HEK293 (cell line): Measurements from ENCODE around the gene IQSEC1.
A peak's percentile ranks its signal among the peaks of the same experiment; 100 is the strongest.

ENCODE experiments used
- GLI4 ChIP-seq: fragments of 450-650 bp; formaldehyde crosslinking; IDR thresholded peaks from 2 replicates; pipeline ENCODE4 v1.5.1; 2016; ENCODE audit warnings: missing biosample characterization, missing genetic modification characterization
- GLIS1 ChIP-seq: fragments of 450-650 bp; formaldehyde crosslinking; IDR thresholded peaks from 2 replicates; pipeline ENCODE4 v1.5.1; 2016; ENCODE audit warnings: missing biosample characterization, missing genetic modification characterization
- KLF10 ChIP-seq: fragments of 450-650 bp; IDR thresholded peaks from 2 replicates; pipeline ENCODE4 v1.5.1; 2018; ENCODE audit warnings: missing biosample characterization, mild to moderate bottlenecking, missing genetic modification characterization
- KLF9 ChIP-seq: fragments of 450-650 bp; formaldehyde crosslinking; IDR thresholded peaks from 2 replicates; pipeline ENCODE4 v1.5.1; 2016; ENCODE audit warnings: missing biosample characterization, missing genetic modification characterization, low read depth
- REST ChIP-seq: fragments of 450-650 bp; formaldehyde crosslinking; IDR thresholded peaks from 2 replicates; pipeline ENCODE4 v1.5.1; 2016; ENCODE audit warnings: missing biosample characterization, missing genetic modification characterization
- SCRT2 ChIP-seq: fragments of 450-650 bp; formaldehyde crosslinking; IDR thresholded peaks from 2 replicates; pipeline ENCODE4 v1.5.1; 2016; ENCODE audit warnings: missing biosample characterization, missing genetic modification characterization
- SP2 ChIP-seq: fragments of 450-650 bp; formaldehyde crosslinking; IDR thresholded peaks from 2 replicates; pipeline ENCODE4 v1.5.1; 2016; ENCODE audit warnings: missing biosample characterization, missing genetic modification characterization
- SP7 ChIP-seq: fragments of 450-650 bp; formaldehyde crosslinking; IDR thresholded peaks from 2 replicates; pipeline ENCODE4 v1.5.1; 2016; ENCODE audit warnings: missing biosample characterization, missing genetic modification characterization
- ZNF132 ChIP-seq: fragments of 450-650 bp; formaldehyde crosslinking; IDR thresholded peaks from 2 replicates; pipeline ENCODE4 v1.5.1; 2017; ENCODE audit warnings: missing biosample characterization, missing genetic modification characterization, borderline replicate concordance
- ZNF175 ChIP-seq: fragments of 450-650 bp; formaldehyde crosslinking; IDR thresholded peaks from 2 replicates; pipeline ENCODE4 v1.5.1; 2016; ENCODE audit warnings: missing biosample characterization, missing genetic modification characterization
- ZNF248 ChIP-seq: fragments of 450-650 bp; formaldehyde crosslinking; IDR thresholded peaks from 2 replicates; pipeline ENCODE4 v1.5.1; 2017; ENCODE audit warnings: missing biosample characterization, missing genetic modification characterization
- ZNF341 ChIP-seq: fragments of 450-650 bp; formaldehyde crosslinking; IDR thresholded peaks from 2 replicates; pipeline ENCODE4; 2016; ENCODE audit warnings: low read depth, missing biosample characterization, missing genetic modification characterization
- ZNF350 ChIP-seq: fragments of 450-650 bp; formaldehyde crosslinking; IDR thresholded peaks from 2 replicates; pipeline ENCODE4 v1.5.0; 2017; ENCODE audit warnings: missing biosample characterization, mild to moderate bottlenecking, missing genetic modification characterization
- ZNF354C ChIP-seq: fragments of 450-650 bp; formaldehyde crosslinking; IDR thresholded peaks from 2 replicates; pipeline ENCODE4 v1.5.1; 2016; ENCODE audit warnings: missing biosample characterization, missing genetic modification characterization, low read depth, borderline replicate concordance
- ZNF561 ChIP-seq: fragments of 450-650 bp; IDR thresholded peaks from 2 replicates; pipeline ENCODE4 v1.5.1; 2018; ENCODE audit warnings: missing biosample characterization, missing genetic modification characterization, borderline replicate concordance
- ZNF596 ChIP-seq: fragments of 450-650 bp; IDR thresholded peaks from 2 replicates; pipeline ENCODE4 v1.5.0; 2018; ENCODE audit warnings: missing biosample characterization, mild to moderate bottlenecking, missing genetic modification characterization, moderate library complexity
- ZNF704 ChIP-seq: fragments of 450-650 bp; formaldehyde crosslinking; IDR thresholded peaks from 2 replicates; pipeline ENCODE4 v1.5.1; 2016; ENCODE audit warnings: missing biosample characterization, missing genetic modification characterization
- ZNF747 ChIP-seq: fragments of 450-650 bp; formaldehyde crosslinking; IDR thresholded peaks from 2 replicates; pipeline ENCODE4 v1.5.1; 2016; ENCODE audit warnings: missing biosample characterization, missing genetic modification characterization
- ZSCAN4 ChIP-seq: fragments of 450-650 bp; formaldehyde crosslinking; IDR thresholded peaks from 2 replicates; pipeline ENCODE4 v1.5.1; 2017; ENCODE audit warnings: missing biosample characterization, missing genetic modification characterization
- TF ChIP-seq, protein P1 (sequence below): fragments of 450-650 bp; formaldehyde crosslinking; IDR thresholded peaks from 2 replicates; pipeline ENCODE4 v1.5.1; 2017; ENCODE audit warnings: missing biosample characterization, missing genetic modification characterization

Gene IQSEC1

DNA sequence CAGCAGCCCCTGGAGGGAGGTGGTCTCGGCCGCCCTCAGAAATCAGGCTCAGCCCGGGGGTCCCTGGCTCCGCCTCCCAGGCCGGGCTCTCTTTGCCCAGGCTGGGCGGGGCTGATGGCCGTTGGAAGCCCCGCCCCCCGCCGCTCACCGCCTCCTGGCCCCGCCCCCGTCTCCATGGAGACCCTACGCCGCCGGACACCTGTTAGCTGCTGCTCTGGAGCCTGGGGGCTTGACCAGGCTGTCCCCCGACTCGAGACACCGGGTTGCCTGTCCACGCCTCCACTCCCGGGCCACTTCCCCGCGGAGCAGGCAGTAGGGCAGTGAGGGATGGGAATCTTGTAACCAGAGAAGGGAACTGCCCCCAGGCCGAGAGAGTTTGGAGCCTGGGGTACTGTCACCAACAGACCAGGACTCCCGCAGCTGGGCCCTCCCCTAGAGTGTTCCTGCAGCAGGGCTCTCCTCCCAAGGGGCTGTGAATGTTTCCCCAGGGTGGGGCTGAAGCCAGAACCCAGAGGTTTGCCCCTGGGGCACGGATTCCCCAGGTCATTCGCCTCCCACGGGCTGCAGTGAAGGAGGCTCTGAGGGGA is 204.1 kb downstream of the IQSEC1 start (continued):
- TF ChIP-seq ZNF341 (tag by site-specific recombination), result peak; percentile 74
- TF ChIP-seq ZNF175, result no peak
- TF ChIP-seq GLIS1, result peak; percentile 84
- no peak for TF ChIP-seq SP7 (tag by site-specific recombination)
- TF ChIP-seq REST (tag by site-specific recombination), result no peak
- TF ChIP-seq, protein P1, sequence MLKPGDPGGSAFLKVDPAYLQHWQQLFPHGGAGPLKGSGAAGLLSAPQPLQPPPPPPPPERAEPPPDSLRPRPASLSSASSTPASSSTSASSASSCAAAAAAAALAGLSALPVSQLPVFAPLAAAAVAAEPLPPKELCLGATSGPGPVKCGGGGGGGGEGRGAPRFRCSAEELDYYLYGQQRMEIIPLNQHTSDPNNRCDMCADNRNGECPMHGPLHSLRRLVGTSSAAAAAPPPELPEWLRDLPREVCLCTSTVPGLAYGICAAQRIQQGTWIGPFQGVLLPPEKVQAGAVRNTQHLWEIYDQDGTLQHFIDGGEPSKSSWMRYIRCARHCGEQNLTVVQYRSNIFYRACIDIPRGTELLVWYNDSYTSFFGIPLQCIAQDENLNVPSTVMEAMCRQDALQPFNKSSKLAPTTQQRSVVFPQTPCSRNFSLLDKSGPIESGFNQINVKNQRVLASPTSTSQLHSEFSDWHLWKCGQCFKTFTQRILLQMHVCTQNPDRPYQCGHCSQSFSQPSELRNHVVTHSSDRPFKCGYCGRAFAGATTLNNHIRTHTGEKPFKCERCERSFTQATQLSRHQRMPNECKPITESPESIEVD (tag by site-specific recombination), result no peak
- TF ChIP-seq ZNF596, result no peak
- TF ChIP-seq ZNF354C (tag by site-specific recombination), result no peak
- no peak for TF ChIP-seq ZNF248
- TF ChIP-seq ZNF704, result no peak
- peak; percentile 94 for TF ChIP-seq SCRT2
- TF ChIP-seq ZNF747 (tag by site-specific recombination), result no peak
- no peak for TF ChIP-seq ZNF132 (tag by site-specific recombination)
- TF ChIP-seq ZNF350 (tag by site-specific recombination), result no peak
- TF ChIP-seq ZSCAN4, result no peak
- TF ChIP-seq SP2, result peak; percentile 28; the same call in 1 of the 2 replicates
- TF ChIP-seq KLF9 (tag by site-specific recombination), result 0 out of 2 replicates have a peak, but pooled peaks have one; percentile 25
- TF ChIP-seq KLF10, result no peak
- TF ChIP-seq GLI4 (tag by site-specific recombination), result no peak
- no peak for TF ChIP-seq ZNF561
